ENCODE data around the gene PRKAA1.
"Not testable (repeated sequence)": the region's sequence is repeated elsewhere in the genome, so short reads cannot be mapped to it uniquely, and the experiment has no call there.

The PRKAA1 gene

DNA sequence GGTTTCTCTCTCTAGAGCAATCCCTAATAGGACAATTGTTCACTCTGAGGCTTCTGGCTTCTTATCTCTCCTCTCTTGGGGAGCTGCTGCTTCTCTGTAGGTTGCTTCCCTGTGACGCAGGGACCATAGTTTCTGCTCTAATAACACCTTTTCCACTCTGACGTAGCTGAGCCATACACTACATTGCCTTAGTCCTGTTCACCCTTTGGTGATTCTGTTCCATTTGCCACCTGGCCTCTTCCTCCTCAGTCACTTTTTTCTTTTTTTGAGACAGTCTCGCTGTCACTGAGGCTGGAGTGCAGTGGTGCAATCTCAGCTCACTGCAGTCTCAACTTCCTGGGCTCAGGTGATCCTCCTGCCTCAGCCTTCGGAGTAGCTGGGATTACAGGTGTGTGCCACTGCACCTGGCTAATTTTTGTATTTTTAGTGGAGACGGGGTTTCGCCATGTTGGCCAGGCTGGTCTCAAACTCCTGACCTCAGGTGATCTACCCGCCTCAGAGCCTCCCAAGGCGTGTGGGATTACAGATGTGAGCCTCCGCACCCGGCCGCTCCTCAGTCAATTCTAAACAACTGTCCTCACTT is 27.4 kb upstream of the PRKAA1 start:
- not testable (repeated sequence) for DNase-seq

GRCh38 chr5:40823459-40823858 is 25.3 kb upstream of the PRKAA1 start:
- DNase-seq = no peak

GRCh38 chr5:40813698-40814281 is 15.6 kb upstream of the PRKAA1 start:
- no peak for DNase-seq

DNA sequence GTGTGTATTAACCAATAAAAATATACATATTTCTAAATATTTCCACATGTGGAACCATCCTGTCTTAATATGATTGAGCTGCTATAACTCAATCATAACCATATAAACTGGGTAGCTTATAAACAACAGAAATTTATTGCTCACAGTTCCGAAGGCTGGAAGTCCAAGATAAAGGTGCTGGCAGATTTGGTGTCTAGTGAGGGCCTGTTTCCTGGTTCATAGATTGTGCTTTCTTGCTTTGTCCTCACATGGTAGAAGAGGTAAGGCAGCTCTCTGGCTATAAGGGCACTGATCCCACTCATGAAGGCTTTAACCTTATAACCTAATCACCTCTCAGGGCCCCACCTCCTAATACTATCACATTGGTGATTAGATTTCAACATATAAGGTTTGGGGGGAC is 14.0 kb upstream of the PRKAA1 start:
- no peak for DNase-seq

DNA sequence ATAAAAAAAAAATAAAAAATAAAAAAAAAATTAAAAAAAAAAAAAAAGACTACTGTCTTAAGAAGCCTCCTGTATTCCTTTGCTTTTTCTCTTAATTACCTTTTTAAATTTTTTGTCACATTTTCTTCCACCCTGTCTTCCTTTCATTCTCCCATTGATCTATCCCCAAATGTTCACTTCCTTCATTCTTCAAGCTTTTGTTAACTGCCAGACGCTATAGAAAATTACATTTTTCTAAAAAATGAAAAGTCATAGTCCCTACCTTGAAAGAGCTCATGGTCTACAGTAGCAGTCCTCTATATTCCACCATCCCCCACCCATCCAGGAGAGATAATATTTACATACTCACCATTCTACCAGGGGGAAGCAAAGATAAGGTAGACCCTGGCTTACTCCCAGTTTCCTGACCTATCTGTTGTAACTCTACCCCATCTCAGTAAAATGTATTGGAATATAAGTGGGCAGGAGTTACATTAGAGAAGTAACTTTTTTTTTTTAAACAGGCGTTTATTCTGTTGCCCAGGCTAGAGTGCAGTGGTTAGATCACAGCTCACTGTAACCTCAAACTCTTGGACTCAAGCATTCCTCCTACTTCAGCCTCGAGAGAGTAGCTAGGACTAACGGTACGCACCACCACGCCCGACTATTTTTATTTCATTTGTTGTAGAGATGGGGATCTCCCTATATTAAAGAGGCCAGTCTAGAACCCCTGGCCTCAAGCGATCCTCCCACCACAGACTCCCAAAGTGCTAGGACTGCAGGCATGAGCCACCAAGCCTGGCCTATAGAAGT is 3.8 kb upstream of the PRKAA1 start:
- DNase-seq = no peak

DNA sequence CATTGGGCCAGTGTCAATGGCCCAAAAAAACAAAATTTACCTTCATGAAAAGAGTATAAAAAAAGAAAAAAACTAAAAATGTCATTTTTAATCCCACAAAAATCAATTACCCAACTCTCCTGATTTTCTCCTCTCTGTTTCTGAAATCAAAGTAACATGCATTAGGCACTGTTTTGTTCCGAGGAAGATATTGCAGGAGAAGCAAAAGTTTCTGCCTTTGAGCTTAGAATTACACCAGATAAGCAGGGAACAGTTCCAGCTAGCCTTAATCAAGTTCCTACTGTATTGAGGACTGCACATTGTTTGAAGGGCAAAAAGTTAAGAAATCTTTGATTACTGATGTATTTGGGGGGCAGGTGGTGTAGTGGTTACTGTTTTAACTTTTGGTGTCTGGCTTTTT is 1.1 kb upstream of the PRKAA1 start:
- no peak for DNase-seq

GRCh38 chr5:40798801-40799210 is 632 bp upstream of the PRKAA1 start:
- DNase-seq = no peak

GRCh38 chr5:40797273-40798011 is 732 bp downstream of the PRKAA1 start:
- peak; percentile 70 for DNase-seq

- no peak for DNase-seq
These were observed 1.7 kb downstream of the PRKAA1 start for GRCh38 chr5:40796487-40796889.

DNA sequence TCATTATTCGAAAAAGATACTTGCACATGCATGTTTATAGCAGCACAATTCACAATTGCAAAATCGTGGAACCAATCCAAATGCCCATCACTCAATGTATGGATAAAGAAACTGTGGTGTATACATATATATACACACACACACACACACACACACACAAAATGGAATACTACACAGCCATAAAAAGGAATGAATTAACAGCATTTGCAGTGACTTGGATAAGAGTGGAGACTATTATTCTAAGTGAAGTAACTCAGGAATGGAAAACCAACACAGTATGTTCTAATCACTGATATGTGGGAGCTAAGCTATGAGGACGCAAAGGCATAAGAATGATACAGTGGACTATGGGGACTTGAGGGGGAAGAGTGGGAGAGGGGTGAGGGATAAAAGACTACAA is 3.3 kb downstream of the PRKAA1 start:
- not testable (repeated sequence) for DNase-seq

DNA sequence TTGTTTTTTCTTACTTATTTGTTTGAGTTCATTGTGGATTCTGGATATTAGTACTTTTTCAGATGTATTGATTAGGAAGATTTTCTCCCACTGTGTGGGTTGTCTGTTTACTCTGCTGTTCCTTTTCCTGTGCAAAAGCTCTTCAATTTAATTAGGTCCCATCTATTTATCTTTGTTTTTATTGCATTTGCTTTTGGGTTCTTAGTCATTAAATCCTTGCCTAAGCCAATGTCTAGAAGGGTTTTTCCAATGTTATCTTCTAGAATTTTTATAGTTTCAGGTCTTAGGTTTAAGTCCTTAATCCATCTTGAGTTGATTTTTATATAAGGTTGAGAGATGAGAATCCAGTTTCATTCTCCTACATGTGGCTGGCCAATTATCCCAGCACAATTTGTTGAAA is 3.8 kb downstream of the PRKAA1 start:
- DNase-seq = not testable (repeated sequence)

DNA sequence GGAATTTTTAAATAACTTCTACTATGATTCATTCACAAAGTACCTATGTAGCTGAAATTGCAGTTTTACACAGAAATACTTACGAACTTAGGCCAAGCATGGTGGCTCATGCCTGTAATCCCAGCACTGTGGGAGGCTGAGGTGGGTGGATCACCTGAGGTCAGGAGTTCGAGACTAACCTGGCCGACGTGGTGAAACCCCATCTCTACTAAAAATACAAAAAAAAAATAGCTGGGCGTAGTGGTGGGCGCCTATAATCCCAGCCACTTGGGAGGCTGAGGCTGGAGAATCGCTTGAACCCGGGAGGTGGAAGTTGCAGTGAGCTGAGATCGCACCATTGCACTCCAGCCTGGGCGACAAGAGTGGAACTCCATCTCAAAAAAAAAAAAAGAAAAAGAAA is 5.5 kb downstream of the PRKAA1 start:
- DNase-seq = not testable (repeated sequence)

- no peak for DNase-seq
These were observed 6.4 kb downstream of the PRKAA1 start for GRCh38 chr5:40791715-40792139.

DNA sequence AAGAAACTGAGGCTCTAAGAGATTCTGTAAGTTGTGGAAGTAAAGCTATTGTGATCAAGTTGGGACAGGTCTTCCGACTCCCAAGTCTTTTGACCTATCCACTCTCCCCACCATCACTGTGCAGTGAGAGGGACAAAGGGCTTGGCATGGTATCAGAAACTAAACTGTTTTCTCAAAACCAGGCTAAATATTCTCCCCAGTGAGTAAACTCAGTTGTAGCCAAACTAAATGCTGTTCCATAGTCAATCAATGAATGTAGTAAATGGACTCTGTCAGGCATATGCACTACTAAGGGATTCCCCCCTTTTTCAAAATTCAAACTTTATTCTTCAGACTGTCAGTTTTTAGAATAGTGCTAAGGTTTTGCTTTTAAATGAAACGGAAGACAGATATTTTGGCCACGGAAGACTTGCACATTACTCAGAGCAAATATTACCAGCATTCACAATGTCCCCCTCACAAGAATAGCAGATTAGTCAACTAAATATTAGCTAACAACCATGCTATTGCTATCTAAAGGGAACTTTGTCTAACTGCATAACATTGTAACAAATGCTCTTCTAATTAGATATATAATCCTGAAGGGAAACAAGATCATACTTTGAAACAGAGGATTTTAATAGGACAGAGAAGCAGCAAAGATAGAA is 7.1 kb downstream of the PRKAA1 start:
- no peak for DNase-seq

DNA sequence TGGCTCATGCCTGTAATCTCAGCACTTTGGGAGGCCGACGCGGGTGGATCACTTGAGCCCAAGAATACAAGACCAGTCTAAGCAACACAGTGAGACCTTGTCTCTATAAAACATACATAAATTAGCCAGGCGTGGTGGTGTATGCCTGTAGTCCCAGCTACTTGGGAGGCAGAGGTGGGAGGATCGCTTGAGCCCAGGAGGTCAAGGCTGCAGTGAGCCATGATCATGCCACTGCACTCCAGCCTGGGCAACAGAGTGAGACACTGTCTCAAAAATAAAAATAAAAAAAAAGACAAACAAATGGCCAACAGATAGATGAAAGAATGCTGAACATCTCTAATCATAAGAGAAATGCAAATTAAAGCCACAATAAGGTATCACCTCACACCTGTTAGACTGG is 9.2 kb downstream of the PRKAA1 start:
- DNase-seq = not testable (repeated sequence)

DNA sequence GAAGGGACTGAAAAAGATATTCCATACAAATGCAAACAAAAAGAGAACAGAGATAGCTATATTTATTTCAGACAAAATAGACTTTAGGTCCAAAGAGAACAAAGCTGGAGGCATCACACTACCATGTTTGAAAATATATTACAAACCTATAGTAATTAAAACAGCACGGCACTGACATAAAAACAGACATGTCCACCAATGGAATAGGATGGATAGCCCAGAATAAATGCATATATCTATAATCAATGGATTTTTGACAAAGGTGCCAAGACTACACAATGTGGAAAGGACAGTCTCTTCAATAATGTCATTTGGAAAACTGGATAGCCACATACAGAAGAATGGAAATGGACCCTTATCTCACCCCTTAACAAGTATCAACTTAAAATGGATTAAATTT is 10.2 kb downstream of the PRKAA1 start:
- no peak for DNase-seq

- DNase-seq = not testable (repeated sequence)
These were observed 11.5 kb downstream of the PRKAA1 start for GRCh38 chr5:40786664-40787063.

DNA sequence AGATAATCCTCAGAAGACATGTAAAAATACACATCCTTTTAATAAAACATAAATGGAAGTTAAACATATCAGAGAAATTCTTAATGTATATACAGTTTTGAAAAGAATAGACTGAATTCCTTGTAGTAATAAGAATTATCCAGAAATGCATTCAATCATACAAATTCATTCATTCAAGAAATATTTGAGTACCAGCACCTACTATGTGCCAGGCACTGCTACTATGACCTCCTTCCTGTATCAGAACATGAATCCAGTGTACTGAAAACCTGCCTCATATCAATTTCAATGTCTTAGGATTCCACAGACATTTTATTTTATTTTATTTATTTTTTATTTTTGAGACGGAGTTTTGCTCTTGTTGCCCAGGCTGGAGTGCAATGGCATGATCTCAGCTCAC is 13.3 kb downstream of the PRKAA1 start:
- no peak for DNase-seq

DNA sequence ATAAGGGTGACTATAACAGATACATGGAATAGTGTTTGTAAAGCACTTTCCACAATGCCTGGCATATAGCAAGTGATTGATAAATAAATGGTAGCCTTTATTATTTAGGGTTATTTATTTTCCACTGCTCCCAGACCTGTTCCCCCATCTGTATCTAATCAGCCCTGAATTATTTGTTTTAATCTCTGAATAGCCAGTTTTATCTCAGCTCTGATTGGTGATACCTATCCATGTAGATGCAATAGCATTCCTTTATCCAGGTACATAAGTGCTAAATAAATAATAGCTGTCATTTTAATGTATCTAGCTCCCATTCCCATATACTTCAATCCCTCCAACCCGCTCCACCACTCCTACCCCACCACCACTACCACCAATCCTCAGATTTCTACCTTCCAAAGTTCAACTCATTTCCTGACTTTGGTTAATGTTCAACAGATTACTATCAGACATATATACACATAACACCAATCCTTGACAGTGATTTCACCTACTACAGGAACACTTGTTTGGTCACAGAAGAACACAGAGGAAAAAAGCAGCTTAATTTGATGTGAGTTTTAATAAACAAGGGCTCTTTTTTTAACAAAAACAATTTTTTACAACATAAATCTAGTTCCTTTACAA is 14.0 kb downstream of the PRKAA1 start:
- DNase-seq = no peak

DNA sequence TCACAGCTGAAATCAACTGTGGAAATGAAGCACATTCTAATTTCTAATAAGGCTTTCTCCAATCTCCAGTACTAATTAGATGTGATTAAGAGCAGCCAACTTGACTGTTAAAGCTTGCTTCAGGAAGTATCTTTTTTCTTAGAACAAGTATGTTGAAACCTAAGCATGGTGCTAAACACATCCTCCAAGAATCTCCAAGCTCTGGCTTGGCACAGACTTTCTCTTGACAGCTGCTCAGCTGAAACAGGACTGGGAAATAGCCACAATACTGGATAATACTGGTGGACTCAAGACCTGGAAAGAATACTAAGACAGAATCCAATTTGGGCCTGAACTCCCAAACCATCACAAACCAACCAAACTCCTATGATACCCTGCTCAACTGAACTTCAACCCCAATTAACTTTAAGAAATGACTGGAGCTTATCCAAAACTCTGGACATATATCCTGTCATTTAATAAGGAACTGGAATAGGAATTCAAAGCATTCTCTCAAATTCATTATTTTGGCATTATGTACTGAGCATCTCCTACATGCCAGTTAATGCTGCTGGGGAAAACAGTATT is 16.2 kb downstream of the PRKAA1 start:
- no peak for DNase-seq

DNA sequence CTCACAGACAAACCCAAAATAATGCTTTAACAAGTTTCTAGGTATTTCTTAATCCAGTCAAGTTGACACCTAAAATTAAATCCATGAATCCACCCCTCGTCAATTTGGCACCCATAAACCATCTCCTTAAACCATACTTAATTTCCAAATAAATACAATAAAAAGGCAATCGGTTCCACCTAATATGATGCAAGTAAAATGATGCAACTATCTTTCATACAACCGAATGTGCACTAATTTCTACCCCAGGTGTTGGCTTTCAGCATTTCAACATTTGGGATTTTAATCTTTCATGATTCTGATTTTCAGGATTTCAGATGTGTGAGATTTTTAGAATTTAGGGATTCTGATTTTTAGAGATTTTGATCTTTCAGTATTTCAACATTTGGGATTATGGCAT is 17.3 kb downstream of the PRKAA1 start:
- DNase-seq = no peak

DNA sequence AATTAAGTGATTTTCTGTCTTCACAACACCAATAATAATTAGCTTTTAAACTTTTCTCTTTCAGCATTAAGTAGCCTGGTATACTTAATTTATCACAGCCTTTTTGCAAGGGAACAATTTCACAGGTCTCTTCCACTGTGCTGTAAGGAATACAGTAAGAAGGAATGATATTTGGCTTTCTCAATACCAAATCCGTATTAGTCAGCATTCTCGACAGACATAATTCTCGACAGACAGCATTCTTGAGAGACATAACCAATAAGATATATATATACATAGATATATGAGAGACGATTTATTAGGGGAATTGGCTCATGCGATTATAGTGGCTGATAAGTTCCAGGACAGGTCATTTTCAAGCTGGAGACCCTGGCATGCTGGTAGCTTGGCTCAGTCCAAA is 18.0 kb downstream of the PRKAA1 start:
- no peak for DNase-seq
